HG03103 (cell line): ENCODE measurements around the gene MTCH2.
"Not testable (repeated sequence)": the region's sequence is repeated elsewhere in the genome, so short reads cannot be mapped to it uniquely, and the experiment has no call there.

Experiments used
- ATAC-seq: cut with Tn5 transposase; IDR thresholded peaks from one replicate; pipeline ENCODE4 v1.9.1; 2021; ENCODE audit warnings: low read depth; ENCODE audit not compliant: unreplicated experiment

MTCH2 gene

GRCh38 chr11:47642099-47642855 lies at the start of gene MTCH2:
MTCH2 (minus strand) TSS chr11:47642559; CDS start chr11:47642465, 94 bp downstream.
- peak; percentile 89 for ATAC-seq

- no peak for ATAC-seq
These were observed 49.6 kb upstream of the MTCH2 start for GRCh38 chr11:47691979-47692378.

GRCh38 chr11:47689480-47689879 lies 47.1 kb upstream of the MTCH2 start:
- no peak for ATAC-seq

- ATAC-seq, result no peak
These were observed 46.6 kb upstream of the MTCH2 start for GRCh38 chr11:47688991-47689390.

- ATAC-seq, result no peak
These were observed 45.8 kb upstream of the MTCH2 start for GRCh38 chr11:47688111-47688510.

- not testable (repeated sequence) for ATAC-seq
These were observed 44.3 kb upstream of the MTCH2 start for GRCh38 chr11:47686704-47687103.

GRCh38 chr11:47686151-47686550 lies 43.8 kb upstream of the MTCH2 start:
- no peak for ATAC-seq

GRCh38 chr11:47675851-47676250 lies 33.5 kb upstream of the MTCH2 start:
- no peak for ATAC-seq

- ATAC-seq, result no peak
These were observed 29.9 kb upstream of the MTCH2 start for GRCh38 chr11:47672283-47672730.

GRCh38 chr11:47669856-47670255 lies 27.5 kb upstream of the MTCH2 start:
- ATAC-seq, result no peak

GRCh38 chr11:47668665-47669064 lies 26.3 kb upstream of the MTCH2 start:
- ATAC-seq, result no peak

GRCh38 chr11:47667555-47667954 lies 25.2 kb upstream of the MTCH2 start:
- no peak for ATAC-seq

- ATAC-seq, result no peak
These were observed 24.8 kb upstream of the MTCH2 start for GRCh38 chr11:47667135-47667534.

GRCh38 chr11:47664936-47665335 lies 22.6 kb upstream of the MTCH2 start:
- not testable (repeated sequence) for ATAC-seq

- ATAC-seq, result no peak
These were observed 18.9 kb upstream of the MTCH2 start for GRCh38 chr11:47661245-47661644.

- ATAC-seq, result no peak
These were observed 16.9 kb upstream of the MTCH2 start for GRCh38 chr11:47659276-47659675.

- ATAC-seq, result no peak
These were observed 14.0 kb upstream of the MTCH2 start for GRCh38 chr11:47656260-47656885.

GRCh38 chr11:47651818-47652469 lies 9.6 kb upstream of the MTCH2 start:
- no peak for ATAC-seq

GRCh38 chr11:47649276-47649675 lies 6.9 kb upstream of the MTCH2 start:
- no peak for ATAC-seq

GRCh38 chr11:47646019-47646418 lies 3.7 kb upstream of the MTCH2 start:
- ATAC-seq, result no peak

GRCh38 chr11:47645500-47645899 lies 3.1 kb upstream of the MTCH2 start:
- ATAC-seq, result no peak
